HG02642 (cell line): ENCODE results near the gene TLL1.

Experiments
- ATAC-seq: cut with Tn5 transposase; IDR thresholded peaks from one replicate; pipeline ENCODE4 v1.9.1; 2021; ENCODE audit warnings: mild to moderate bottlenecking; ENCODE audit not compliant: unreplicated experiment, poor library complexity

Gene TLL1

GRCh38 chr4:165970703-165971420, 97.8 kb downstream of the TLL1 start:
- ATAC-seq: no peak

GRCh38 chr4:165971446-165971845, 98.4 kb downstream of the TLL1 start:
- ATAC-seq: no peak

- ATAC-seq: no peak
These were observed 98.9 kb downstream of the TLL1 start for GRCh38 chr4:165971933-165972332.

- no peak for ATAC-seq
These were observed 99.7 kb downstream of the TLL1 start for GRCh38 chr4:165972747-165973146.

GRCh38 chr4:165982934-165983333, 109.9 kb downstream of the TLL1 start:
- ATAC-seq: no peak

- no peak for ATAC-seq
These were observed 114.1 kb downstream of the TLL1 start for GRCh38 chr4:165986956-165987698.

- ATAC-seq: no peak
These were observed 118.5 kb downstream of the TLL1 start for GRCh38 chr4:165991325-165992180.

- ATAC-seq: no peak
These were observed 119.2 kb downstream of the TLL1 start for GRCh38 chr4:165992283-165992682.

- no peak for ATAC-seq
These were observed 121.7 kb downstream of the TLL1 start for GRCh38 chr4:165994701-165995100.

- ATAC-seq: no peak
These were observed 130.8 kb downstream of the TLL1 start for GRCh38 chr4:166003811-166004210.

- no peak for ATAC-seq
These were observed 133.2 kb downstream of the TLL1 start for GRCh38 chr4:166006217-166006616.

GRCh38 chr4:166008510-166008909, 135.5 kb downstream of the TLL1 start:
- ATAC-seq: no peak

- ATAC-seq: no peak
These were observed 139.3 kb downstream of the TLL1 start for GRCh38 chr4:166012129-166013030.

GRCh38 chr4:166014411-166014810, 141.4 kb downstream of the TLL1 start:
- ATAC-seq: no peak

GRCh38 chr4:166017804-166018203, 144.8 kb downstream of the TLL1 start:
- no peak for ATAC-seq

- no peak for ATAC-seq
These were observed 146.6 kb downstream of the TLL1 start for GRCh38 chr4:166019441-166020220.

- ATAC-seq: no peak
These were observed 148.6 kb downstream of the TLL1 start for GRCh38 chr4:166021617-166022016.

GRCh38 chr4:166034965-166035364, 161.9 kb downstream of the TLL1 start:
- ATAC-seq: no peak

- ATAC-seq: no peak
These were observed 166.8 kb downstream of the TLL1 start for GRCh38 chr4:166039822-166040221.
